Uterus (tissue), 4 donors: ENCODE measurements around the gene EML6. TPM values are rescaled to one million over a fixed set of nuclear protein-coding genes. Genes with fewer than 3 reads are reported as not detected.

Experiments used
- DNase-seq, 2 donors: peaks; one replicate each; pipeline ENCODE4 v3.0.0-alpha.2; 2019 to 2020
- H3K27ac ChIP-seq, 2 donors: fragments of 200-600 bp; sonication (generic); 1 replicate in 1 of 2; 2 replicates in 1 of 2; pipeline ENCODE4 v1.5.1; 2016 to 2018
- H3K27me3 ChIP-seq, 2 donors: fragments of 200-600 bp; sonication (generic); one replicate each; pipeline ENCODE4 v1.5.1; 2018 to 2019; ENCODE audit warnings: control low read depth in 1 of 2
- H3K36me3 ChIP-seq, 2 donors: fragments of 200-600 bp; sonication (generic); one replicate each; pipeline ENCODE4 v1.5.1; 2019; ENCODE audit warnings: control low read depth in 1 of 2
- H3K4me1 ChIP-seq, 2 donors: fragments of 200-600 bp; sonication (generic); one replicate each; pipeline ENCODE4 v1.5.1; 2018 to 2019; ENCODE audit warnings: control low read depth in 1 of 2
- H3K4me3 ChIP-seq, 2 donors: fragments of 200-600 bp; sonication (generic); 1 replicate in 1 of 2; 2 replicates in 1 of 2; pipeline ENCODE4 v1.5.1; 2018 to 2019; ENCODE audit warnings: mild to moderate bottlenecking in 1 of 2
- H3K9me3 ChIP-seq, 2 donors: fragments of 200-600 bp; sonication (generic); one replicate each; pipeline ENCODE4 v1.5.1; 2019; ENCODE audit warnings: control low read depth in 1 of 2
- POLR2A ChIP-seq, 2 donors: fragments of 450-650 bp; IDR thresholded peaks; one replicate each; pipeline ENCODE4 v1.6.1; 2016; ENCODE audit warnings: antibody characterized with exemption in 2 of 2, mild to moderate bottlenecking in 1 of 2, moderate library complexity in 1 of 2
- intact Hi-C: fragments of 100-400 bp; cut with DNase I; formaldehyde crosslinking; loops from one replicate; pipeline ENCODE4 v1.15.1; 2023; ENCODE audit warnings: low total_unique reads
- total RNA-seq, 4 donors: library from RNA; depleted of rRNA in 3 of 4; stranded (reverse); fragments of >200 nt in 3 of 4; gene quantifications; one replicate each; pipeline versions ENCODE4 v1.1.0 to v1.2.4, GENCODE V29; 2014 to 2023
- TF ChIP-seq, protein P1 (sequence below), 4 experiments: fragments of 200-600 bp in 2 of 4; fragments of 450-650 bp in 2 of 4; sonication (generic) in 2 of 4; IDR thresholded peaks; one replicate each; pipeline ENCODE4 v1.5.1; 2016 to 2019; ENCODE audit warnings: antibody characterized with exemption in 4 of 4, mild to moderate bottlenecking in 2 of 4, moderate library complexity in 1 of 4
- donor health status: DM: yes; HTN: yes; CAD: no.

EML6 gene
- total RNA-seq, 4 donors from 2014 or later: 0.26 to 2.4 (median 1.5) TPM

DNA sequence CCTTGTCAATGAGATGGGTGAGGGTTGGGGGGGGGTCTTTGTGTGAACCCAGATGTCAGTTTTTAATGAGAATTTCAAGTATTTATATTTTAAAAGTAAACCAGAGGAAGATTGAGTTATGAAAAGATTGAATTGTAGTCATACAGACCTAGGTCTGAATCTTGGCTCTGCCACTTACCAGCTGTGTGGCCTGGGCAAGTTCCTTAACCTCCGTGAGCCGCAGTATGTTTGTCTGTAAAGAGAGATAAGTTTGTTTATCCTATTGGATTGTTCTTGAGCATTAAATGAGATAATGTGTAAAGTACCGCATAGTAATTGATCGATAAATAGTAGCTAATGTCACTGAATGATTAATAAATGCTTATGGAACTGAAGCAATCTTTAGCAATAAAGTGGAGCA, 63.8 kb downstream of the EML6 start:
- Histone ChIP-seq H3K27ac (no peak overlapping the region), H3K36me3 (no peaks in the 10 kb centered on the region), H3K4me1 (no peaks in the 10 kb centered on the region), H3K27me3 (no peaks in the 10 kb centered on the region), H3K4me3 (no peak overlapping the region), H3K9me3 (no peaks in the 10 kb centered on the region)
- intact Hi-C loops: no loop called here
- TF ChIP-seq POLR2A (IDR thresholded peaks at IDR 0.05): no peak
- TF ChIP-seq, protein P1, sequence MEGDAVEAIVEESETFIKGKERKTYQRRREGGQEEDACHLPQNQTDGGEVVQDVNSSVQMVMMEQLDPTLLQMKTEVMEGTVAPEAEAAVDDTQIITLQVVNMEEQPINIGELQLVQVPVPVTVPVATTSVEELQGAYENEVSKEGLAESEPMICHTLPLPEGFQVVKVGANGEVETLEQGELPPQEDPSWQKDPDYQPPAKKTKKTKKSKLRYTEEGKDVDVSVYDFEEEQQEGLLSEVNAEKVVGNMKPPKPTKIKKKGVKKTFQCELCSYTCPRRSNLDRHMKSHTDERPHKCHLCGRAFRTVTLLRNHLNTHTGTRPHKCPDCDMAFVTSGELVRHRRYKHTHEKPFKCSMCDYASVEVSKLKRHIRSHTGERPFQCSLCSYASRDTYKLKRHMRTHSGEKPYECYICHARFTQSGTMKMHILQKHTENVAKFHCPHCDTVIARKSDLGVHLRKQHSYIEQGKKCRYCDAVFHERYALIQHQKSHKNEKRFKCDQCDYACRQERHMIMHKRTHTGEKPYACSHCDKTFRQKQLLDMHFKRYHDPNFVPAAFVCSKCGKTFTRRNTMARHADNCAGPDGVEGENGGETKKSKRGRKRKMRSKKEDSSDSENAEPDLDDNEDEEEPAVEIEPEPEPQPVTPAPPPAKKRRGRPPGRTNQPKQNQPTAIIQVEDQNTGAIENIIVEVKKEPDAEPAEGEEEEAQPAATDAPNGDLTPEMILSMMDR (IDR thresholded peaks at IDR 0.05): no peak
- DNase-seq: no peak

DNA sequence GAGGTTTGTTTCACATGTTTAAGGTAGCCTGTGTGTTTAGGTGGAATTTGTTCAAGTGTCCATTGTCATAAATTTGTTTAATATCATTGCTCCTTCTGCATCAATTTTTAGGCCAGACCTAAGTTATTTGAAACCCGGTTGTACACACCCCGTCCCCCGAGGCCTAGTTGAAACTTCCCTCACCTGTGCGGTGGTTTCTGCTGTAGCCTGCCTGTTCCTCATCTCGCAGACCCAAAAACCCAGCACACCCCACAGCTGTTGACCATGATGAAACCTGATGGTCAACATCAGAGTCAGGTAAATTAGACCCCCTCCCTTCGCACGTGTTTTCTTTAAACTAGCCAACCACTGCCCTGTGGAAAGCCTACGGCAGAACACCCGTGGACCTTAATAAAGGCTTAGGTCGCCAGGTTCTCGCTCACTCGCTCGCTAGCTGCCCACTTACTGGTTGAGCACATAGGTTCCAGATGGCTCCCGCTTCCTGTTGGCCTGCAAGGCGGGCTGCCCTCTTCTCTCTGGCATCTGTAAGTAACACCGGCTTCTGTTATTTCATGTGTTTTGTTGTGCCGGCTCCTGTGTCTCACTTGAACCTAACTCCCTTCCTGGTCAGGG, 64.4 kb downstream of the EML6 start:
- TF ChIP-seq, protein P1 (IDR thresholded peaks at IDR 0.05): no peak
- TF ChIP-seq POLR2A (IDR thresholded peaks at IDR 0.05): no peak

DNA sequence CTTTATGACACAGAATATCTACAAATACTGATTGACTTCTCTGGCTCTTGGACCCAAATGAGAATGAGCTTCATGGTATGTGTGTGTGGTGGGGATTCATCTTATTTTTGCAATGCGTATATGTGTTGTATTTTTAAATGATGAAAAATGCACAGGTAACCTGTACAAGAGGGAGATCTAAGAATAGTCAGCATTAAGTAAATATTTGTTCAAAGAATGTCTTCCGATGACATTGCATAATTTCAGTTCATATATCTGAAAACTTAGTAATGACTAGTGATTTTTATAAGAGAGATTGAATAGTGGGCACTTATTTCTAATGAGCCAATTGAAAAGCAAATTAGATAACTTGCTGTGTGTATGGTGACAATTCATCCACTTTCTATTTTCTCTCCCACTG, 66.4 kb downstream of the EML6 start:
- Histone ChIP-seq H3K9me3 (no peaks in the 10 kb centered on the region), H3K4me1 (no peaks in the 10 kb centered on the region), H3K27ac (no peak overlapping the region), H3K36me3 (no peaks in the 10 kb centered on the region), H3K27me3 (no peaks in the 10 kb centered on the region), H3K4me3 (no peak overlapping the region)
- TF ChIP-seq, protein P1 (IDR thresholded peaks at IDR 0.05): no peak
- TF ChIP-seq POLR2A (IDR thresholded peaks at IDR 0.05): no peak
- intact Hi-C loops: no loop called here
- no peak for DNase-seq

More for the DNA sequence above, 64.4 kb downstream of the EML6 start:
- no peaks in the 10 kb centered on the region for H3K36me3 ChIP-seq
- H3K4me1 ChIP-seq: no peaks in the 10 kb centered on the region
- H3K9me3 ChIP-seq: no peaks in the 10 kb centered on the region
- intact Hi-C loops: no loop called here
- no peak for DNase-seq
- no peak overlapping the region for H3K4me3 ChIP-seq
- no peak overlapping the region for H3K27ac ChIP-seq
- H3K27me3 ChIP-seq: no peaks in the 10 kb centered on the region

DNA sequence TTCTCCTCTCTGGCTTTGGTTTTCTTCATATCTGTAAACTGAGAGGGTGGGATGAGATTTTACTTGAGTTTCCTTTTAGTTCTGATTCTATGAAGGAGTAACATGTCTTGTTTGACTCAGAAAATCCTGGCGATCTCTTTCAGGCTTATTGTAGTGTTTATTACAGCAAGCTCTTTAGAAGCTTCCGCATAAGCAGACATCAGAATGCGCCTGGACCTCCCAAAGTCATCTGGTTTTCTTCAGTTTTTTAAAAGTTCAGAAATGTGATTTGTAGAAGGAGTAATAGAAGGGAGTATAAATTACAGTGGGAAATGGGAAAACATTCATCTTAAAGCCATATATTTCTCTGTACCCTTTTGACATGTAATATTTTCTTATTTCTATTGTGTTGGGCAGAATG, 68.4 kb downstream of the EML6 start:
- Histone ChIP-seq H3K4me3 (no peak overlapping the region), H3K9me3 (no peaks in the 10 kb centered on the region), H3K27me3 (no peaks in the 10 kb centered on the region), H3K27ac (no peak overlapping the region), H3K36me3 (no peaks in the 10 kb centered on the region), H3K4me1 (no peaks in the 10 kb centered on the region)
- intact Hi-C loops: no loop called here
- DNase-seq: no peak
- no peak for TF ChIP-seq POLR2A (IDR thresholded peaks at IDR 0.05)
- TF ChIP-seq, protein P1 (IDR thresholded peaks at IDR 0.05): no peak

DNA sequence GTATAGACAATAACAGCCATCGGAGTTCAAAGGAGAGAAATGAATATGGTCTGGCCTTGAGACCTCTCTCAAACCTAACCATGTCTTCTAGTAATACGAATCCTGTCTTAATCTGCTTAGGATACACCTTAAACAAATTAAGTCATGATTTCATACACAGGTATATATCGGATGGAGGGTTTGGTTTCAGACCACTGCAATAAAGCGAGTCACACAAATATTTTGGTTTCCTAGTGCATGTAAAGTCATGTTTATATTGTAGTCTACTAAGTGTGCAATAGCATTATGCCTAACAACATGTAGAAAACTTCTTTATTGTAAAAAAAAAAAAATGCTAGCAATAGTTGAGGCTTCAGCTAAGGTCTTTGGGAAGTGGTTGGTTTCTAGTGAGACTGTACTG, 73.8 kb downstream of the EML6 start:
- intact Hi-C loops: no loop called here

DNA sequence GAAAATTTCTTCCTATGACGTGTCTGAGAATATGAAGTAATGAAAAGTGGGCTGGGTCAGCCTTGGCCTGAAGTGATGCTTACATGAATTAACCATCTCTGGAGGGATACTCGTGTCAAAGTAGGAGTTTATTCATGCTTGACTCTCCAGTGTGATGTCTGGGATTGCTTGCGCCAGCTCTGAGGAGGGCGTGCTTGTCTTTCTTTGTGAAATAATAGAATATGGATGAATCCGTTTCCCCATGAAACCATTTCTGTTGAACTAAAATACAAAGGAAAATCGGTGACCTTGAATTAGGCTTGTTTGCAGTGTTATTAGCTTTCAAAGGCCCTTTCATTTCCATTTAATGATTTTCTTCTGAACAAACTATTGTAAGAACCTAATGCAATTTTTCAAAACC, 77.9 kb downstream of the EML6 start:
- no peaks in the 10 kb centered on the region for H3K9me3 ChIP-seq
- intact Hi-C loops: no loop called here
- H3K27ac ChIP-seq: no peak overlapping the region
- H3K4me3 ChIP-seq: no peak overlapping the region
- TF ChIP-seq, protein P1 (IDR thresholded peaks at IDR 0.05): no peak
- H3K4me1 ChIP-seq: no peaks in the 10 kb centered on the region
- H3K27me3 ChIP-seq: no peaks in the 10 kb centered on the region
- no peak for DNase-seq
- no peaks in the 10 kb centered on the region for H3K36me3 ChIP-seq

More for the DNA sequence above, 73.8 kb downstream of the EML6 start:
- Histone ChIP-seq H3K4me3 (no peak overlapping the region), H3K9me3 (no peaks in the 10 kb centered on the region), H3K27me3 (no peaks in the 10 kb centered on the region), H3K36me3 (no peaks in the 10 kb centered on the region), H3K27ac (no peak overlapping the region), H3K4me1 (no peaks in the 10 kb centered on the region)
- TF ChIP-seq POLR2A (IDR thresholded peaks at IDR 0.05): no peak
- DNase-seq: no peak
